Measurements from ENCODE around the gene ZNF534.
"Not testable (repeated sequence)": the region's sequence is repeated elsewhere in the genome, so short reads cannot be mapped to it uniquely, and the experiment has no call there.

The ZNF534 gene

DNA sequence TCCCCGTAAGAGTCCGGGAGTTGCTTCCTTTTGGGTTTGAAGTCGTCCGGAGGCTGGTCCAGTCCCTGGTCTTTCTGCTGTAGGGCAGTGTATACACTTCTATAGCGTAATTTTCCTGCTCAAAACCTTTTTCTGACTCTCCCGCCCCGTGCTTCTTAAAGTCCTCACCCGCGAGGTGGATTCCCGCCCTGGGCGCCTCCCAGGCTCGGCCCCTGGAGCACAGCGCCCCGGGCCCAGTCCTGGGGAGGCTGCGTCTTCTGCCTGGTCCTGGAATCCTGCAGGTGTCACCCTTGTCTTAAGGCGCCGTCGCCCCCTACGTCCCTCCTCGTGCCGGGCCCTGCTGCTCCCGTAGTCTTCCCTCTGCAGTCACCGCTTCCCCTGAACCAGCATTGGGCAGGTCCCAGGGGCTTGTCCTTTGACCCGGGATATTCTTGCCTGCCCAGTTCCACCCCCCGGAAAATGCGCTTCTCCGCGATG, 64.1 kb downstream of the ZNF534 start:
- Histone ChIP-seq H3K36me3 (ENCODE audit: control insufficient read depth in 5 of 5, insufficient read depth in 5 of 5, low read length in 5 of 5) (no peaks in the 10 kb centered on the region), H3K4me3 (ENCODE audit: low read depth in 1 of 5, low read length in 5 of 5) (peak overlapping the region; percentile 18 to 53 (median 51)), H3K27ac (ENCODE audit: low read depth, low read length) (no peak overlapping the region), H3K27me3 (ENCODE audit: control insufficient read depth in 5 of 5, insufficient read depth in 4 of 5, low read length in 5 of 5) (no peaks in the 10 kb centered on the region), H3K4me1 (ENCODE audit: control insufficient read depth in 5 of 5, insufficient read depth in 5 of 5, low read length in 5 of 5) (peaks cover 0 to 10% (median 0%) of the 10 kb centered on the region in 5 donors), H3K9ac (ENCODE audit: low read length in 5 of 5) (no peak overlapping the region), H3K9me3 (ENCODE audit: control insufficient read depth in 5 of 5, low read length in 5 of 5) (peaks cover 0 to 57% (median 22%) of the 10 kb centered on the region in 5 donors)

DNA sequence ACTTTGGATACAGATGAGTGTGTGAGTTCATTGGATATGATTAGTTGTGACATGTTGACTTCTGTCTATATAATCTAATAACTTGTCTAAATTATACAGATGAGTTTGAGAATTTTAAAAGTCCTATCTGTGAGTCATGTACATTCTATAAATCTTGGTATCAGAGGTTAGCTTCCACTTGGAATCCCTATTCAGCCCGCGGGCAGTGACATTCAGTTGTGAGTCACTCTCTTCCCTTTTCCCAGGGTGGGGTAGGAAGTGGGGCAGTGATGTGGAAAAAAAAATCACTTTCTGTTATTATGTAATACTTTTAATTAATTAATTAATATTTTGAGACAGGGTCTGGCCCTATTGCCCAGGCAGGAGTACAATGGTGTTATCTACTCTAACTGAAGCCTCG, 65.6 kb downstream of the ZNF534 start:
- Histone ChIP-seq H3K27me3 (ENCODE audit: control insufficient read depth in 5 of 5, insufficient read depth in 4 of 5, low read length in 5 of 5) (no peaks in the 10 kb centered on the region), H3K9me3 (ENCODE audit: control insufficient read depth in 5 of 5, low read length in 5 of 5) (peaks cover 4 to 60% (median 27%) of the 10 kb centered on the region in 5 donors), H3K4me1 (ENCODE audit: control insufficient read depth in 5 of 5, insufficient read depth in 5 of 5, low read length in 5 of 5) (peaks cover 0 to 10% (median 0%) of the 10 kb centered on the region in 5 donors)

GRCh38 chr19:52498571-52498970, 69.6 kb downstream of the ZNF534 start:
- H3K36me3 ChIP-seq (ENCODE audit: control insufficient read depth in 5 of 5, insufficient read depth in 5 of 5, low read length in 5 of 5), result peaks cover 0 to 15% (median 9%) of the 10 kb centered on the region in 5 donors
- H3K27me3 ChIP-seq (ENCODE audit: control insufficient read depth in 5 of 5, insufficient read depth in 4 of 5, low read length in 5 of 5), result no peaks in the 10 kb centered on the region
- H3K9me3 ChIP-seq (ENCODE audit: control insufficient read depth in 5 of 5, low read length in 5 of 5), result peaks cover 2 to 56% (median 18%) of the 10 kb centered on the region in 5 donors
- no peaks in the 10 kb centered on the region for H3K4me1 ChIP-seq (ENCODE audit: control insufficient read depth in 5 of 5, insufficient read depth in 5 of 5, low read length in 5 of 5)
- H3K27ac ChIP-seq (ENCODE audit: low read depth, low read length), result no peak overlapping the region
- H3K9ac ChIP-seq (ENCODE audit: low read length in 5 of 5), result no peak overlapping the region
- peak overlapping the region in 1 of 5 donors; percentile 29 for H3K4me3 ChIP-seq (ENCODE audit: low read depth in 1 of 5, low read length in 5 of 5)

More for the DNA sequence above, 65.6 kb downstream of the ZNF534 start:
- no peak overlapping the region for H3K9ac ChIP-seq (ENCODE audit: low read length in 5 of 5)
- no peaks in the 10 kb centered on the region for H3K36me3 ChIP-seq (ENCODE audit: control insufficient read depth in 5 of 5, insufficient read depth in 5 of 5, low read length in 5 of 5)
- no peak overlapping the region for H3K27ac ChIP-seq (ENCODE audit: low read depth, low read length)
- H3K4me3 ChIP-seq (ENCODE audit: low read depth in 1 of 5, low read length in 5 of 5), result no peak overlapping the region

GRCh38 chr19:52500474-52500873, 71.5 kb downstream of the ZNF534 start:
- H3K27ac ChIP-seq (ENCODE audit: low read depth, low read length); H3K4me1 ChIP-seq (ENCODE audit: control insufficient read depth in 5 of 5, insufficient read depth in 5 of 5, low read length in 5 of 5); H3K4me3 ChIP-seq (ENCODE audit: low read depth in 1 of 5, low read length in 5 of 5); H3K9ac ChIP-seq (ENCODE audit: low read length in 5 of 5); H3K27me3 ChIP-seq (ENCODE audit: control insufficient read depth in 5 of 5, insufficient read depth in 4 of 5, low read length in 5 of 5): not testable (repeated sequence)
- H3K9me3 ChIP-seq (ENCODE audit: control insufficient read depth in 5 of 5, low read length in 5 of 5), result peaks cover 4 to 52% (median 18%) of the 10 kb centered on the region in 5 donors
- peaks cover 0 to 16% (median 15%) of the 10 kb centered on the region in 5 donors for H3K36me3 ChIP-seq (ENCODE audit: control insufficient read depth in 5 of 5, insufficient read depth in 5 of 5, low read length in 5 of 5)

DNA sequence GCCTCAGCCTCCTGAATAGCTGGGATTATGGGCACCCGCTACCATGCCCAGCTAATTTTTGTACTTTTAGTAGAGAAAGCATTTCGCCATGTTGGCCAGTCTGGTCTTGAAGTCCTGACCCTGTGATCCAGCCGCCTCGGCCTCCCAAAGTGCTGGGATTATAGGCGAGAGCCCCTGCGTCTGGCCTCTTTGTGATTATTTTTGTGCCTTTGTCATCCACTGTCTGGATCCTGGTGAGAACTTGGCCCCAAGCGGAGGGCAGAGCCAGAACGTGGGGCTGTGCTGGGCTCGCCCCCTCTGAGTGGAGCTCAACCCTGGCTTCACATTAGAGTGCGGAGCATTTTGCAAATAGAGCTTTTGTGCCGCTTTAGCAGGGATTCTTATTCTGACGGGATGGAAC, 72.0 kb downstream of the ZNF534 start:
- H3K9me3 ChIP-seq (ENCODE audit: control insufficient read depth in 5 of 5, low read length in 5 of 5), result peaks cover 4 to 53% (median 16%) of the 10 kb centered on the region in 5 donors
- H3K9ac ChIP-seq (ENCODE audit: low read length in 5 of 5); H3K4me3 ChIP-seq (ENCODE audit: low read depth in 1 of 5, low read length in 5 of 5); H3K27ac ChIP-seq (ENCODE audit: low read depth, low read length); H3K4me1 ChIP-seq (ENCODE audit: control insufficient read depth in 5 of 5, insufficient read depth in 5 of 5, low read length in 5 of 5); H3K27me3 ChIP-seq (ENCODE audit: control insufficient read depth in 5 of 5, insufficient read depth in 4 of 5, low read length in 5 of 5): not testable (repeated sequence)
- peaks cover 0 to 21% (median 16%) of the 10 kb centered on the region in 5 donors for H3K36me3 ChIP-seq (ENCODE audit: control insufficient read depth in 5 of 5, insufficient read depth in 5 of 5, low read length in 5 of 5)
